GM13976 (cell line): ENCODE data around the gene HMGB3.

Experiments
- DNase-seq: peaks from one replicate; pipeline ENCODE4 v3.0.0; 2012; ENCODE audit warnings: low spot score
- in situ Hi-C: fragments of 300-500 bp; cut with MboI; formaldehyde crosslinking; loops from one replicate; pipeline ENCODE4 v1.12.0; 2022; ENCODE audit warnings: low sequenced_read_pairs, mixed read lengths, inconsistent platforms; ENCODE audit not compliant: unreplicated experiment
- TF ChIP-seq, protein P1 (sequence below): IDR thresholded peaks from 2 replicates; pipeline ENCODE4 v1.5.1; 2012; ENCODE audit warnings: borderline replicate concordance, mild to moderate bottlenecking; ENCODE audit not compliant: insufficient read depth; ENCODE audit errors: extremely low read depth, missing control alignments, control extremely low read depth

The HMGB3 gene

DNA sequence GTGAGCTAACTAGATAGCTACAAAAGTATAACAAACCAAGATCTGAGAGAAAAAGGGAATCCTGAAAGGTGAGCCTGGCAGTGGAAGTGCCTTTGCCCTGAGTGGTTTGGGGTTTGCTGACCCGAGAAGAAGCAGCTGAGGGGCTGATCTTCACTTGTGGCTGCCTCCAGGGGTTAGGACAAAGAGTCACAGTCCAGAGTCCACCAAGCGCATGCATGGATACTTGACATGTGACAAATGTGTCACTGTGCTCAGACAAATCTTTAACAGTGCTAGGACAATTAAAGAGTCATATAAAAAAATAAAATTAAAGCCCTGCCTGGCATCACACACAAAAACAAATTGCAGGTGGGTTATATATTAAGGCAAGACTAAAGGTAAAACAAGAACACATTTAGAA, 26.4 kb downstream of the HMGB3 start:
- TF ChIP-seq, protein P1, sequence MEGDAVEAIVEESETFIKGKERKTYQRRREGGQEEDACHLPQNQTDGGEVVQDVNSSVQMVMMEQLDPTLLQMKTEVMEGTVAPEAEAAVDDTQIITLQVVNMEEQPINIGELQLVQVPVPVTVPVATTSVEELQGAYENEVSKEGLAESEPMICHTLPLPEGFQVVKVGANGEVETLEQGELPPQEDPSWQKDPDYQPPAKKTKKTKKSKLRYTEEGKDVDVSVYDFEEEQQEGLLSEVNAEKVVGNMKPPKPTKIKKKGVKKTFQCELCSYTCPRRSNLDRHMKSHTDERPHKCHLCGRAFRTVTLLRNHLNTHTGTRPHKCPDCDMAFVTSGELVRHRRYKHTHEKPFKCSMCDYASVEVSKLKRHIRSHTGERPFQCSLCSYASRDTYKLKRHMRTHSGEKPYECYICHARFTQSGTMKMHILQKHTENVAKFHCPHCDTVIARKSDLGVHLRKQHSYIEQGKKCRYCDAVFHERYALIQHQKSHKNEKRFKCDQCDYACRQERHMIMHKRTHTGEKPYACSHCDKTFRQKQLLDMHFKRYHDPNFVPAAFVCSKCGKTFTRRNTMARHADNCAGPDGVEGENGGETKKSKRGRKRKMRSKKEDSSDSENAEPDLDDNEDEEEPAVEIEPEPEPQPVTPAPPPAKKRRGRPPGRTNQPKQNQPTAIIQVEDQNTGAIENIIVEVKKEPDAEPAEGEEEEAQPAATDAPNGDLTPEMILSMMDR, result no peak
- in situ Hi-C loops, result no loop called here
- DNase-seq, result no peak

- TF ChIP-seq, protein P1, result no peak
- in situ Hi-C loops, result no loop called here
- DNase-seq, result no peak
Measured at GRCh38 chrX:151013164-151013743, 30.1 kb downstream of the HMGB3 start.

GRCh38 chrX:151015684-151016083, 32.5 kb downstream of the HMGB3 start:
- in situ Hi-C loops, result no loop called here
- no peak for DNase-seq
- TF ChIP-seq, protein P1, result no peak

DNA sequence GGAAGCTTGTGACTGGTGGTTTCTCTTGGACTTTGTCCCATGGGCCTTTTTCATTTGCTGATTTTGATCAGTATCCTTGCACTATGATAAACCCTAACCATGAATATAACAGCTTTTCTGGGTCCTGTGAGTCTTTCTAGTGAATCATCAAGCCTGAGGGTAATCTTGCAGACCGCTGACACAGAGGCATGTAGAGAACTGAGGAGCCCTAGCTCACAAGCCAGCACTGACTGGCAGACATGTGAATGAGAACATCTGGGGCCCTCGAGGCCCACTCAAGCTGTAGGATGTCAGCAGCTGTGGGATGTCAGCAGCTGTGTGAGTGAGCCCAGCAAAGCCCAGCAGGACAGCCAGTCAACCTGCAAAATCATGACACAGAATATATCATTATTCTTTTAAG, 36.7 kb downstream of the HMGB3 start:
- no peak for DNase-seq
- TF ChIP-seq, protein P1, result no peak
- in situ Hi-C loops, result no loop called here

GRCh38 chrX:151030845-151031244, 47.7 kb downstream of the HMGB3 start:
- in situ Hi-C loops, result no loop called here

GRCh38 chrX:151031391-151031975, 48.3 kb downstream of the HMGB3 start:
- in situ Hi-C loops, result no loop called here
- DNase-seq, result no peak
- TF ChIP-seq, protein P1, result no peak

More at GRCh38 chrX:151030845-151031244, 47.7 kb downstream of the HMGB3 start:
- no peak for DNase-seq
- TF ChIP-seq, protein P1, result no peak
